HG03521 (cell line): Measurements from ENCODE around the gene DDO.
"Not testable (repeated sequence)": the region's sequence is repeated elsewhere in the genome, so short reads cannot be mapped to it uniquely, and the experiment has no call there.

Experiments
- ATAC-seq: cut with Tn5 transposase; IDR thresholded peaks from one replicate; pipeline ENCODE4 v1.9.1; 2021; ENCODE audit warnings: mild to moderate bottlenecking, moderate library complexity; ENCODE audit not compliant: unreplicated experiment

The DDO gene, protein sequence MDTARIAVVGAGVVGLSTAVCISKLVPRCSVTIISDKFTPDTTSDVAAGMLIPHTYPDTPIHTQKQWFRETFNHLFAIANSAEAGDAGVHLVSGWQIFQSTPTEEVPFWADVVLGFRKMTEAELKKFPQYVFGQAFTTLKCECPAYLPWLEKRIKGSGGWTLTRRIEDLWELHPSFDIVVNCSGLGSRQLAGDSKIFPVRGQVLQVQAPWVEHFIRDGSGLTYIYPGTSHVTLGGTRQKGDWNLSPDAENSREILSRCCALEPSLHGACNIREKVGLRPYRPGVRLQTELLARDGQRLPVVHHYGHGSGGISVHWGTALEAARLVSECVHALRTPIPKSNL

DNA sequence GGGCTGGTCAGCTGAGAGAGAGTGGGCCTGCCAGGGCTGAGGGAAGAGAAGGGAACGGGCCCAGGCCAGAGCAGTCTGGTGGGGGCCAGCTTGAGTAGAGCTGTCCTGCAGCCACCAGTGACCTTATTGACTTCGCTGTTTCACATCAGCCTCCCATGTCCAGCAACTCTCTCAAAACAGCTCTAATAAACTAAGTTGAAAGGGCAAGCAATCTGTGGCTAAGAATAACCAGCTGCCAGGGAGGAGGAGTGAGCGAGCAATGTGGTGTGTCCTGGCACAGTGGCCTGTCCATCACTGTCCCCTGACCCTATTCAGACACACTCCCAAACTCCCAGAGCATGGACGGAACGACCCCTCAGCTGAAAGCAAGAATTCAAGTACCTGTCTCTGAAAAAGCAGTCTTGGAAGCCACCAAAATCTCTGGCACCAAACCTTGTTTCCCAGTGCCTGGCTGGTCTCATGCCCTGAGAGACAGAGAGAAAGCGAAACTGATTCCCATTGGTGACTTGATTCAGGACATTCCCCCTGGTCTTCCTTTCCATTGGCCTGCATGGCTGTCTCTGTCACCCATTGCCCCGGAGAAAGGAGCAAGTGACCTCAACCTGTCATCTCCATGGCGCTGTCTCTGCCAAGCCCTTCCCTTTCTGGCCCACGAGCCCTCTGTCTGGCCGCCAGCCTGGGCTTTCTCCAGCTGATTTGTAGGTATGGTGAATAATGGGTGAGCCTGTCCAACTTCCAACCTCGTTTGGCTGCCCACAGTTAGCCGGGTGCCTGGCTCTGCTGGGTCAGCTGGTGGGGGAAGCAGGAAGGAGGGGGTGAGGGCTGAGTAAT is at the start of gene DDO:
DDO (minus strand) TSS at position 490 of the 831 bp plus-strand sequence. CDS start 2,113 bp downstream, outside the sequence.
- ATAC-seq = no peak

DNA sequence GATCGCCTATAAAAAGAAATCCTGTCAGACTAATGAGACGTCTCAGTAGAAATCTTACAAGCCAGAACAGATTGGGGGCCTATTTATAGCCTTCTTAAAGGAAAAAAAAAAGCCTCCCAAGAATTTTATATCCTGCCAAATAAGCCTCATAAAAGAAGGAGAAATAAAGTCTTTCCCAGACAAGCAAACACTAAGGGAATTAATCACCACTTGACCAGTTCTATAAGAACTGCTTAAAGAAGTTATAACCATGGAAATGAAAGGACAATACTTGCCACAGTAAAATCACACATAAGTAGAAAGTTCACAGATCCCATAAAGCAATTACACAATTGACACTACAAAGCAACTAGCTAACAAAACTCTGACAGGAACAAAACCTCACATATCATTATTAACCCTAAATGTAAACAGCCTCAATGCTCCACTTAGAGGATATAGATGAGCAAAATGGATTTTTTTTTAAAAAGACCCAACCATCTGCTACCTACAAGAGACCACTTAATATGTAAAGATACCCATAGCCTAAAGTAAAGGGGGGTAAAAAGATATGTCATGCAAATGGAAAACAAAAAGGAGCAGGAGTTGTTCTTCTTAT is 47.6 kb upstream of the DDO start:
- ATAC-seq = no peak

DNA sequence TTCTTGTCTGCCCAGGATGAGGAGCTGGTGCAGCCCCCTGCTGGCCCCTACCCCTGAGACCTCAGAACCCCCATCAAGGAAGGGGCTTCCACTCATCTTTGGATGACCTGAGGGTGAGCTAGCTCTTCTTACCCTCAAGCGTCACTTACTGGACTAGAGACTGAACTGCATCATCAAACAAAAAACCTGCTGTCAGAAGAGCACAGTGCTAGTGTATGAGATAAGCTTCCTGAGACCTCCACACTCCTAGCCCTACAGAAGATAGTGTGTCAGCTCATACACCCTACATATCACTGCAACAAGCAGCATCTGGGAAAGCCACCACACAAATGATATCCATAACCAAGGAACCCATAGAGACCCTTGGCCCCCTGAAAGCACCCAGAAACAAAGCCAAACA is 46.0 kb upstream of the DDO start:
- no peak for ATAC-seq

DNA sequence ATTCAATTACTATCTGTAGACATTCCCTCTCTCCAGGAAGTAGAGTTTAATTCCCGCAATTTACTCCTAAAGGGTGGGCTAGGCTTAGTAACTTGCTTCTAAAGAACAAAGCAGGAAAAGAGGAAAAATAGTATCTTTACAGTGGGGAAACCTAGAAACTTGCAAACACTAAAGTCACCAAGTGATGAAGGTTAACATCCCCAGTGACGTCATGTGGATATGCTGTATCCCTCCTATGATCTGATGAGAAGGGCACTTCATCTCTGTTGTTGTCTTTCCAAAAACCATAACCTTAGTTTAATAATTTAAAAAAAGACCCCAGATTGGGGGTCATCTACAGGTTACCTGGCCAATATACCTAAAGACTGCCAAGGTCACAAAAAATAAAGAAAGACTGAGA is 43.8 kb upstream of the DDO start:
- no peak for ATAC-seq

DNA sequence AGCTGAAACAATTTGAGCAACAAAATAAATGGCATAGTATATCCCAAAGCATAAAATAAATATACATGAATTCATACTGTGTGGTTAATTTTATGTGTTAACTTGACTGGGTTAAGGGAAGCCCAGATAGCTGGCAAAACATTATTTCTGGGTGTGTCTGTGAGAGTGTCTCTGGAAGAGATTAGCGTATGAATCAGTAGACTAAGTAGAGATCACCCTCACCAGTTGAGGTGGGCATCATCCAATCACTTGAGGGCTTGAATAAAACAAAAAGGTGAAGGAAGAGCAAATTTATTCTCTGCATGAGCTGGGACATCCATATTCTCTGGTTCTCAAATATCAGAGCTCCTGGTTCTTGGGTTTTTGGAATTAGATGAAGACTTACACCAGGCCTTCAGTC is 43.1 kb upstream of the DDO start:
- no peak for ATAC-seq

DNA sequence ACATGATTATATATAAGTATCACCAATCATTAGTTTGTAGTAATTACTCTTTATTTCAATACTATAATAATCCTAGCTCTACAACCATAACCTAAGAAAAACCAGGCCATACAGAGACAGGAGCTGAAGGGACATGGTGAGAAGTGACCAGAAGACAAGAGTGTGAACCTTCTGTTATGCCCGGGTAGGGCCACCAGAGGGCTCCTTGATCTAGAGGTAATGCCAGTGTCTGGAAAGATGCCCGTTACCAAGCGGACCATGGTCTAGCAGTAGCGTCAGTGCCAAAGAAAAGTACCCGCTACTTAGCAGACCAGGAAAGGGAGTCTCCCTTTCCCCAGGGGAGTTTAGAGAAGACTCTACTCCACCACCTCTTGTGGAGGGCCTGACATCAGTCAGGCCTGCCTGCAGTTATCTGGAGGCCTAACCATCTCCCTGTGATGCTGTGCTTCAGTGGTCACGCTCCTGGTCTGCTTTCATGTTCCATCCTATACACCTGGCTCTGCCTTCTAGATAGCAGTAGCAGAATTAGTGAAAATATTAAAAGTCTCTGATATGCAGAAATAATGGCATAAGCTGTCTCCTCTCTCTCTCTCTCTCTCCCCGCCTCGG is 42.3 kb upstream of the DDO start:
- not testable (repeated sequence) for ATAC-seq

DNA sequence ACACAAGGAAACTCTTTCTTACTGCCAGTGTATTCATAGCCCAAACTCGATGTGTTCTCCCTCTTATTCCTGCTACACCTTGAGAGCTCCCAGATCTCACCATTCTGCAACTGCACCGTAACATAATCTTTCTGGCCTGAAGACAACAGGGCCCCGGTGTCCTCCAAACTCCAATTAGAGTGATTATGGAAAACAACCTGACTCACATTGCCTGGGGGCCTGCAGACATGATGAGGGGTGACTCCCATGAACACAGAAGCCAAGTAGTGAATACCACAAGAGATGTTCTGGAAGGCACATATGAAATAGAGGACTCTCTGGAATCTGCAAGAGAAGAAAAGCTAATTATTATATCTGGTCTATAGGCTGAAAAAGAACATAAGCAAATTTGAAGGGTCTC is 41.3 kb upstream of the DDO start:
- no peak for ATAC-seq

DNA sequence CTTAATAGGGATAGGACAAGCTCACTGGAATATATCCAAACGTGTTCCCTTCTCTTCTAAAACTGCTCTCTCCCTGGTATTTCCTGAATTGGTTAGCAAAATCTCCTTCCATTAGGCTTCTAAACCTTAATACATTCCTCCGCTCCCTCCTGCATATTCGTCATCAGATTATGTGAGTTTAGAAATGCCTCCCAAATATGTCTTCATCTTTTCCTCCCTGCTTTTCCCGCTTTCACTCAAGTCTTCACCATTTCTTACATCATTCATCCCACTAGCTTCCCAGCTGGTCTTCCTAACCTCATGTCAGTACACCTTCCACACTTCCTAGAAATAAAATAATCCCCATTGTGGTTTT is 34.1 kb upstream of the DDO start:
- ATAC-seq = no peak

DNA sequence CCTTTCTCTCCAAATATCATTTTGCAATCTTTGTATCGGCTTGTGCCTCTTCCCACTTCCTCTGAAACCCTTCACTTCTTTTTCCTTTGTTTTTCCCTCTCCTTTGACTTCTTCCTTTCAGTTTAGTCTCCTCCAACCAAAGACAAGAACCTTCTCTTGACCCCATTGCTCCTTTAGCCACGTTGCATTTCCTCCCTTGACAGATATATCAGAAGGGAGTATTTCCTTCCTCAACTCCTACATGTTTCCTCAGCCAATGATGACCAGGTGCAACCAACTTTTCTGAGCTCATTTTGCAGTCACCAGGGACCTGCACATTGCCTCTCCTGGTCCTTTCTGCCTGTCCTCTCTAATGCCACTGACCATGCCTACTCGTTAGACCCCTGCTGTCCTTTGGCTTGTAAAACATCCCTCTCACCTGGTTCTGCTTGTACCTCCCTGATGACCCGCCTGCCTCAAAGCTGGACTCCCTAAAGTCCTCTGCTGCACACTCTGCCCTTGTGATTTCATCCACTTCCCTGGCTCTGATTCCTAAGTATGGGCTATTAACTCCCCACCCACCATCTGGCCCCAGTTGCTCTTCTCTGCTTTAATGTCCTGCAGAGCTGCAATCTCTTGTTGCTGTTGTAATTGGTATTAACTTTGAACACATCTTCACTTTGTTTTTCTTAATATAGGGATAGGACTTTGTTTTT is 33.6 kb upstream of the DDO start:
- no peak for ATAC-seq

DNA sequence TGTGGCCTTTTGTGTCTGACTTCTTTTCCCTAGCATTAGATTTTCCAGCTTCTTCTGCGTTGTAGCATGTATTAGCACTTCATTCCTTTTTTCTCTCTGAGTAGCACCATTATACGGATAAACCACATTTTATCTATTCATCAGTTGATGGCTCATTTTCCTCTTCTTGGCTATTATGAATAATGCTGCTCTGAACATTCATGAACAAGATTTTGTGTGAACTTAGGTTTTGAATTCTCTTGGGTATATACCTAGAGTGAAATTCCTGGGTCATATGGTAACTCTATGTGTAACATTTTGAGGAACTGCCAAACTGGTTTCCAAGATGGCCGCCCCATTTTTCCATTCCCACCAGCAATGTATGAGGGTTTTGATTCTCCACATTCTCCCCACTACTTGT is 32.4 kb upstream of the DDO start:
- no peak for ATAC-seq

DNA sequence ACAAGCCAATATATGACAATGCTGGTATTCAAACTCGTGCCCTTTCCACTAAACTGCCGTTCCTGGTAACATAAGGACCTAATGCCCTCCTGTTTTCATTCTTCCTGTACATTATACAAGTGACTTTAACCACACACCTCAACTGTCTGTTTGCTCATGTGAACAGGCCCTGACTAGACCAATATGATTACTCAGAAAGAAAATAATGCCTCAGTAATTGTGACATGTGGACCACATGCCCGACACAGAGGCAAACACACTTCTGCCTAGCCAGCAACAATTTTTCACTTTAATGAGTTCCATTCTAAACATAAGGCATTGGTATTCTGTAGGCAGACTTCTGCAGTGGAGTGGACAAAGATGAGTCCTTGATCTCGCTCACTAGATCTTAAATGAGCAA is 31.0 kb upstream of the DDO start:
- ATAC-seq = no peak

DNA sequence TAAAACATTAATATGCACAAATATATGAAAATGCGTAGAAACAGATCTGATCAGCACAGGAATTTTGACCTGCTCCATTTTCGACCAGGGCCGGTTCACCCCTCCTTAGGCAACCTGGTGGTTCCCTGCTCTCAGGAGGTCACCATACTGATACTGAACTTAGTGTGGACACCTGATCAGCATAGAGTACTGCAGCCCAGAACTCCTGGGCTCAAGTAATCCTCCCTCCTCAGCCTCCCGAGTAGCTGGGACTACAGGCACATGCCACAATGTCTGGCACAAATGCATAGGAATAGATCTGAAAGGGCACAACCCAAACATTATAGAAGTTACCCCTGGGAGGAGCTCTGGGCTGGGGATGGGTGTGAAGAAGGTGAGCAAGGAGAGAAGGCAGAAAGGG is 24.7 kb upstream of the DDO start:
- ATAC-seq = no peak

DNA sequence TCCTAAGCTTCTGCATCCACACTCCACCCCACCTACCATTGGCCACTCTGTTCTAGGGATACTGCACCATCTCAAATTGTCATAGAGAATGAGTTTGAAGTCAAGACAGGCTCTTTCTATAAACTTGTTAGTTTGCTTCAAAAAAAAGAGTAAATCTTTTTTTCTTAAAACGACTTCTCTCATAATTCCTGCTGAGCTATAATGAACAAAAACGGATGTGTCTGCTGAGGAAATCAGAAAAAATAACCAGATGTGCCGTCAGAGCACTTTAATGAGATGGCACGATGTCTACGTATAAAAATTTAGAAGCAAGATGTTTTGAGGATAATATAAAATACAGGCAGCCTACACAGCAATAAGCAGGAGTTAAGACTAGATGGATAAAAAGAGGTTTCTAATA is 24.0 kb upstream of the DDO start:
- ATAC-seq = no peak

DNA sequence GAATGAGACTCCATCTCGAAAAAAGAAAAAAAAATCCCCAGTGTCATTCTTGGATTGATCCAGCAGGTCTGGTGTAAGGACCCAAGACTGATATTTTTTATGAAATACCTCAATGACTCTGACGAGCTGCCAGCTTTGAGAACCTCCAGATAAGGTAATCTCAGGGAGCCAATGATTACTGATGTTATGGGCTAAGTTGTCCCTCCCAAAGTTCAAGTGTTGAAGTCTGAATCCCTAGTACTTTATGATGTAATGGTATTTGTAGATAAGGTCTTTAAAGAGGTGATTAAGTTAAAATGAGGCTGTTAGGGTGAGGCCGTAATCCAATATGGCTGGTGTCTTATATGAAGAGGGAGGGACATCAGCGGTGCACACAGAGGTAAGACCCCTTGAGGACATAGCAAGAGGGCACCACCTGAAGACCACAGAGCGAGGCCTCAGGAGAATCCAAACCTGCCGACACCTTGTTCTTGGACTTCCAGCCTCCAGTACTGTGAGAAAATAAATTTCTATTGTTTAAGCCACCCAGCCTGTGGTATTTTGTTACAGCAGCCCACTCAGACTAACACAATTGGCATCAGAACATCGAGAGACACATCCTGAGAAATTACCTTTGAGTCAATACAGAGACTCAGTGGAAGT is 19.7 kb upstream of the DDO start:
- ATAC-seq = no peak

DNA sequence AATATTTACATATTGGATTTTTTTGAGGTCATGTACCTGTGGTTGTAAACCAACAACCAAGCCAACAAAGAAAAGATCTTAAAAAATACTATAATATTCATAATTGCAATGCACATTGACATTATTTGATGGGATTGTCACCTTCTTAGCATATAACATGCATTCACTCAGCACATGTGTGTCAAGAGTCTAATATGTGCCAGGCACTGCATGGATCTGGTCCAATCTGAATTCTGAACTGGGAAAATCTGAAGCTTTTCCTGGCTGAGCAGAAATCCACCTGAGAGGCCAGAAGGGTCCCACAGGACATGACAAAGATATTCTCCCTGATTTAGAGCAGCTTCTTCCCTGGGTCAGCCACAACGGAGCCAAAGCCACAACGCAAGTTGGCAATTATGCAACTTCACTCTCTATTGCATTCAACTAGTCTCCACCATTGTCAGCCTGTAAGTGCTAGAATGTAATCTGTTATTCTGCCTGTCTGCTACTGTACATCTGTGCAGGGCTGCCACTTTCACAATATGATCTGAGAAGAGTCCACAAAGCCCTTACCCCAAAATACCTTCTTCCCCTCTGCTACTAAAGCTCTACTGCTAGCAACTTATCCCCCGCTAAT is 17.0 kb upstream of the DDO start:
- ATAC-seq = no peak

DNA sequence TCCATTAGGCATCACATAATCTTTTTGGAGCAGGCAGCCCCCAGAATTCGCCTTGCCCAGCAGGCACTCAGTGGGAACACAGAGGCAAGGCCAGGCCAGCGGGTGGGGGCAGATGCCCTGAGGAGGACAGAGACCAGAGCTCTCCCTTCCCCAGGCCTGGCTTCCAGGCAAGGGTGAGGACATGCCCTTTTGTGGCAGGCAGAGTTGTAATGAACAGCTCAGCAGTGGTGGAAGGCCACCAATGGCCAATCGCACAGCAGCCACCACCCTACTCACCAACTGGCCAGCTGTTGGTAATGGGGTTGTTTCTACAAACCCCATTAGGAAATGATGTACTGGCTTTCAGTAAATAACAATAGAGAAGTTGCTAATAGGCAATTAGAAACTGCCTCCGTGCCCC is 15.4 kb upstream of the DDO start:
- ATAC-seq = no peak

DNA sequence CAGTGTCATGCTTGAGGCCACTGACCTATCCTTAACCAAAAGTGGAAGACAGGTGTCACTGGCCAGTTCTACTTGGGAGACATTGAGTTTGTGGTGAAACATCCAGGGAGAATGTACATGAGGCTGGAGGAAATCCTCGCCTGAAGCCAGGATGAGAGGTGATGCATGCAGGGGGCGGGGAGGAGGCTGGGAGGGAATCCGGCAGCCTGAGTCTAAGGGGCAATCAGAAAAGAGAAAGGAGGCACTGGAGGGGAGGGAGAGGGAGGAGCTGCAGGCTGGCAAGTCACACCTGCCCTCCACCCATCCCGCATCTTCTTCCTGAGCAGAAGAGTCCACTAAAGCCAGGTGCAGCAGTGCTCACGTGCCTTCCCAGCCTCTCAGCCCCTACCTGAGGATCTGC is 14.9 kb upstream of the DDO start:
- no peak for ATAC-seq

DNA sequence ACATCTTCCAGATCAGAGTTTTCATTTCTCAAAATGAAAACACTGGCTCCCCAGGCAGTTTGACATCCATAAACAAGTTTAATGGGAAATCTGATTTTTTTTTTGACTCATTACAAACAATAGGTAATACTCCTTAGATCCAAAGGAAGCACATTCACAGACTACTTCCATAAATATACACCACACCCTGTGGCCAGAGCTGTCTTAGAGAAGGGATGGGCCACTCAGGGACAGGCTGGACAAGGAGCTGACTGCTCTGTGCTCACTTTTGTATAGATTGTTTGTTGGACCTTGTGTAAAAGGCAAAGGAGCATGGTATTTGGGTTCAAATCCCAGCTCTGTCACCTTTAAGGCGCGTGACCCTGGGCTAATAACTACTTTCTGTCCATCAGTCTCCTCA is 12.8 kb upstream of the DDO start:
- no peak for ATAC-seq

DNA sequence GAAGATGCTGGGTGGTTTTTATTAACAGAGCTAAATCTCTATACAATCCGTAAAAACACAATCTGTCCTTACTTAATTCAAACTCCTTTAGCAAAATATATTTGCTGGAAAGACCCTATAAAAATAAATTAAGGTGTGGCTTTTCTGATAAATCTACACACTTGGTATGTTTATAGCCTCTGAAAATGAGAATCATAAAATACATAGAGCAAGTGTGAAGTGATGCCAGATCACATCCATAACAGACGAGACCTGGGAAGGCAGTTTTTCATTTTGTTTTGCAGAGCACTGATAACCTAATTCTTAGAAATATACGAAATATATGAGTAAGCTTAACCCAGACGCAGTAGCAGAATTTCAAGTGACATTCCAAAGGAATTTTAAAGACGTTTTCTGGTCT is 10.4 kb upstream of the DDO start:
- ATAC-seq = no peak

DNA sequence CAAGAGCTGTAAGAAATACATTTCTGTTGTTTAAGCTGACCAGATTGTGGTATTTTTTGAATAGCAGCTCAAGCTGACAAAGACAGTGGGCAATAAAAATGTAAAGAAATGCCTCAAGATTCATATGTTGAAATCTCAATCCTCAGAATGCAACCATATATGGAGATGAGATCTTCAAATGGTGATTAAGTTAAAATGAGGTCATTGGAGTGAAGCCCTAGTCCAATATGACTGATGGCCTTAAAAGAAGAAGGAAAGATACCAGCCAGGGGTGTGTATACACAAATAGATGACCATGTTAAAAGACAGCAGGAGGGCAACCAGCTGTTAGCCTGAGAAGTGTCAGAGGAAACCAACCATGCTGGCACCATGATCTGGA is 7.1 kb upstream of the DDO start:
- no peak for ATAC-seq
